Measurements from ENCODE around the gene MRTFB.
A peak's percentile ranks its signal among the peaks of the same experiment; 100 is the strongest.

MRTFB gene

DNA sequence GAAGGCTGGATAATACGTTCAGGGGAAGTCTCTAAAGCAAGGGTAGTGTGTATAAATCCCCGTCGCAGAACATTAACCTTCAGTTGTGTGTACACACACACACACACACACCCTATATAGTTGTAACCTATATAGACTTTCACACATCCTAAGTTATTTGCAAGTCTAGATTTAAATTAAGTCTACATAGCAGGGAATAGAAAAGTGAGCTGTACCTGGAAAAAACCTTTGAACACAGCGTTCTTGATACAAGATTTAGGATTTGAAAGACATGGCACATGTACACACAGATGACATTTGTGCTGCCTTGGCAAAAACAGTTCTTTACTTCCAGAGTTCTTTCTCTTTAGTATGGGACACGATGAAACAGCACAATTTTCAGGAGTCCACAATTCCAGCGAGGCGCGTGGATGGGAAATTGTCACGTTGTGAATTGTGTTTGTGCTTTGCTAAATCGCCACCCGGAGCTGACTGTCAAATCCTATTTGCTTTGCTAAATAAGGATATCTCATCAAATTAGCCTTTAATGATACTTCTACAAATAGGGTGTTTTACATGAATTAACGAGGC lies 233.9 kb downstream of the MRTFB start:
- H3K4me3 Mint-ChIP-seq: no peak overlapping the region
- H3K27me3 Mint-ChIP-seq: peaks cover 12% of the 10 kb centered on the region
- ATAC-seq (no peak), DNase-seq (no peak)
- no peaks in the 10 kb centered on the region for H3K36me3 Mint-ChIP-seq (ENCODE audit: low read depth)
- H3K27ac Mint-ChIP-seq: no peak overlapping the region
- H3K4me1 Mint-ChIP-seq: peaks cover 44% of the 10 kb centered on the region
- H3K9me3 Mint-ChIP-seq: no peaks in the 10 kb centered on the region

DNA sequence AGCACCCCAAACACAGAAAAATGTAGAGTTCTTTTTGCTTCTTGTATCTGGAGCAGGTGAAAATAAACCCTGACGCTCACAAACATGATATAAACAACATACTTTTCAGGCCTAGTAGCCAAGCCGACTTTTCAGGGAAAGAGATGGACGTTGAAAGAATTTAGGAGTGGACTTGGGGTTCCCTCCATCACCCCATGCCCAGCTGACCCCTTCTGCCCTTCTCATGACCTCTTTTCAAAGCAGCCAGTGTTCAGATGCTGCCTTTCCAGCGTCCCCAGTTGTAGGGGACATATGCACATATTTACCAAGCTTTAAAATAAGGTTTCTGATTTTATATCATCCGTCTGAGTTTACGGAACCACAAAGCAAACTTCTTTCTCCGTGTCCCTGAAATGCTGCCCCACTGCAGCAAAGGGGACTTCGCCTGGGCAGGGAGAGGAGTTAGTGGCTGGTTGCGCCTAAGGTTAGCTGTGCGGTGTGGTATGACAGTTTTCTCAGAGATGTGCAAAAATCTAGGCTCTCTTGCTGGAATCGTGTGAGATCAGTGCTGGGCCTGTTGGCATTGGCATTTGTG lies 235.5 kb downstream of the MRTFB start:
- Mint-ChIP-seq H3K4me3 (no peak overlapping the region), H3K9me3 (no peaks in the 10 kb centered on the region), H3K4me1 (peaks cover 42% of the 10 kb centered on the region), H3K36me3 (ENCODE audit: low read depth) (no peaks in the 10 kb centered on the region), H3K27me3 (peaks cover 9% of the 10 kb centered on the region), H3K27ac (no peak overlapping the region)
- no peak for ATAC-seq
- DNase-seq: no peak

DNA sequence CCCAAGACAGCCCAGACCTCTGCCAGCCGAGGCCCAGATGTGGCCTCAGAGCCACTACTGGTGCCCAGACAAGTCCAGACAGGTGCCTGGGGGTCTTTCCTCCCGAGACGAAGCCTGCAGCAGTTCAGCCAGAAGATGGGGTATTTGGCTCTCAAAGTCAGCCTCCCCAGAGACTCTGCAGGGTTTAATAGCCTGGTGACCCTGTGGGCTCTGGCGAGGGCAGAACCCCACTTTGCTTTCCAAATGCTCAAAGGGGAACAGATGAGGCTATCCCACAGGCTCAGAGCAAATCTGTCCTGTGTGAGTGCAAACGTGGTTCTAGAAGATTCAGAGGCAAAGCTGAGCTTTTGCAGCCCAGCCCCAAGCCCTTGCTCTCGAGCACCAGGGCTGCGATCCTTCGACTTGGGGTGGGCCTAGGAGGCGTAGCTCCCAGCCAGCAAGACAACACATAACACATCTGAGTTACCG lies 236.0 kb downstream of the MRTFB start:
- Mint-ChIP-seq H3K27ac (no peak overlapping the region), H3K4me1 (peaks cover 42% of the 10 kb centered on the region), H3K4me3 (no peak overlapping the region), H3K27me3 (peaks cover 9% of the 10 kb centered on the region), H3K9me3 (no peaks in the 10 kb centered on the region), H3K36me3 (ENCODE audit: low read depth) (no peaks in the 10 kb centered on the region)
- DNase-seq: no peak
- ATAC-seq: no peak

DNA sequence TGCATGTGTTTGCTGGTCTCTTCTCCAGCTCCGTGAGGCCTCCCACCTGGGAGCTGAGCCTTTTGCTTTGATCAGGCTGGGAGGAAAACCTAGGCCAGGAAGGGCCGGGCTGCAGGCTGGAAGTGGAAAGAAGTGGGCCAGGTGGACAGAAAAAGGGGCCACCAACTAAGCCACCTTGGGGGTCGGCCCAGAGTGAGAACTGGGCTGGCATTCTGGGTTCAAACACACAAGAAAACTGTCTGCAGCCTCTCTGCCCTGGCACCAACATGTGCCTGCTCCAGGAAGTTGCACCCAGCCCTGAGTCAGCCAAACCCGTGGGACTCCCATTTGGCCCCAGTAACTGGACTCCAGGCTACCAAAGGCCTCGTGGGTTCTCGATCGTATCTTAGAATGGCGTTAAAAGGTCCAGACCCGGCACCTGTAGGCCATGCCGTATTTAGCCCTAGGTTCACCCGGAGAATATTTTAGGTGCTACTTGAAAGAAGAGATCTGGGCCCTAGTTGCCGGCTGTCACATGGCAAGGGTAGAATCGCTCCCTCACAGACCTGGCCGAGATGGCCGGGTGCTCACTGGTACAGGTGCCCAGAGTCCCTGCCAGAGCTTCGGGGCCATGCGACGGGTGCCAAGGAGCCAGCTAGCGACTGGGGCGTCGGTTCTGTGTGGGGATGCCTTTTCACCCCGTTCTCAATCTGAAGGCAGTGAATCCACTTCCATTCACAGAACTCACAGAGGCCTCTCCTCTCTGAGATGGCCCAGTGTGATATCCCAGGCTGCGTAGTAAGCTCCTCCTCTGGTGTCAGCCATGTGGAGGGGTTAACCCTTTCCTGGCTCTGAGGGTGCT lies 236.6 kb downstream of the MRTFB start:
- no peak for DNase-seq
- no peak for ATAC-seq
- Mint-ChIP-seq H3K9me3 (no peaks in the 10 kb centered on the region), H3K27ac (no peak overlapping the region), H3K4me3 (no peak overlapping the region), H3K4me1 (peaks cover 42% of the 10 kb centered on the region), H3K27me3 (peaks cover 9% of the 10 kb centered on the region), H3K36me3 (ENCODE audit: low read depth) (no peaks in the 10 kb centered on the region)

DNA sequence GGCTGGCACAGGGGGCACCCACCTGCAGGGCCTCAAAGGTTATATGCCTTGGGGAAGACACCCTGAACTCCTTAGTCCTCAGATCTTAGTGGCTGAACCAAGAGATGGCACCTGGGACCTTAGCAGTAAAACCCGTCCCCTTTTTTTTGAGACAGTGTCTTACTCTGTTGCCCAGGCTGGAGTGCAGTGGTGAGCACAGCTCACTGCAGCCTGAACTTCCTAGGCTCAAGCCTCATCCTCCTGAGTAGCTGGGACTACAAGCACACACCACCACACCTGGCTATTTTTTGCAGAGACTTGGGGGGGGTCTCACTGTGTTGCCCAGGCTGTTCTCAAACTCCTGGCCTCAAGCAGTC lies 237.2 kb downstream of the MRTFB start:
- peak; percentile 21 for ATAC-seq
- H3K36me3 Mint-ChIP-seq (ENCODE audit: low read depth): no peaks in the 10 kb centered on the region
- peaks cover 4% of the 10 kb centered on the region for H3K27me3 Mint-ChIP-seq
- H3K4me3 Mint-ChIP-seq: no peak overlapping the region
- peaks cover 37% of the 10 kb centered on the region for H3K4me1 Mint-ChIP-seq
- no peaks in the 10 kb centered on the region for H3K9me3 Mint-ChIP-seq
- no peak overlapping the region for H3K27ac Mint-ChIP-seq
- DNase-seq: no peak

DNA sequence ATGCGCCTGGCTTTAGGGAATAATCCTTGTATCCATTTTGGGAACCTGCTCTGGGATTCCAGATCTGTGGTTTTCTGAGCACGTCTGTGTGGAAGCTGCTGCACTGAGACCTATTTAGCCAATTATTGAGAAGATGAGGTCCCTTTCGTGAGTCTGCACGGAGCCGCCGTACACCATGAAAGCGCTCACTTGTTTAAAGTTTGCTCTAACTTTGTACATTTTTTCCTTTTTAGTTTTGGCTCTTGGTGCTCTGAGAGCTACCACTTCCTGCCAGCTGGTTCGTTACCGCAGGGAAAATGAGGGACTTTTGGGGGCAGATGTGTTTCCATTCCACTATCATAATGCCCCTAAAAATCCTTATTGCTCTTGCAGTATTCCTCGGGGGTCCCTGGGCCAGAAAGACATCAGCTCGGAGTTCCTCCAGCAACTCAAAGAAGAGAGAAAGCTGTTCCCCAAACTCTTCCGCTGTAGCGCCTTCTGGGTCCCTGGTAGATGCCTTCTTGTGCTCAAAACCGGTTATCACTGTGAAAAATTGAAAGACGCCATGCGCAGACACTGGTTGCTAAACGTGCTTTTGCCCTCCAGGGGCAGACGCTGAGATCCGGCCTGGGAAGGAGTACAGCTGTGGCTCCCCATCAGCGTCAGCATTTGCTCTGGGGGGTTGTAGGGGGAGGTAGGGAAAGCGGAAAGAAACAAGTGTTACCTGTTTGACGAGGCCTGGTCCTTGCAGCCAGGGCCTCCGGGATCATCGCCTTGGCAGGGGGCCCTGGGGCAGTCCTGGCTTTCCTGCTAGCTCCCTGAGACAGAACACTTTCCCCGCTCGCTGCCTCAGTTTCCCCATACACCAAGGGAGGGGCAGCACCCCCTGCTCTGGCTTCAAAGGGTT lies 238.1 kb downstream of the MRTFB start:
- H3K27ac Mint-ChIP-seq: peak overlapping the region; percentile 82
- peaks cover 36% of the 10 kb centered on the region for H3K4me1 Mint-ChIP-seq
- H3K4me3 Mint-ChIP-seq: peak overlapping the region; percentile 64
- no peaks in the 10 kb centered on the region for H3K9me3 Mint-ChIP-seq
- DNase-seq (no peak), ATAC-seq (peak; percentile 45)
- H3K36me3 Mint-ChIP-seq (ENCODE audit: low read depth): no peaks in the 10 kb centered on the region
- no peaks in the 10 kb centered on the region for H3K27me3 Mint-ChIP-seq

DNA sequence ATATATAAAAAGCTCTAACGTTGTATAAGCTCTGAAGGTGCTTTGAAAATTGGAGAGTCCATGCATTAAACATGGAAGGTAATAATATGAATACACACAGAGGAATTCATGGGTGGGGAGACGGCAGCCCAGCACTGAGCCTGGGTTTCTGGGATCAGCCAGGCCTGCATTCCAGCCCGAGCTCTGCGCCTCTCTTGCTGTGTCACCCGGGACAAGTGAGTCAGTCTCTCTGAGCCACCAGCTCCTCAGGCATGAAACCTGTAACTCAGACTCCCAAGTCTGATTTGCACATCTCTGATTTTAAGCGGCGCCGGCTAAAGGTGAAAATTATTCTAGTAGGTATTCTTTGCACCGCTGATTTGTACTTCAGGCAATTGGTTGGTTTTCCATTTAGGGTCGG lies 238.8 kb downstream of the MRTFB start:
- peaks cover 36% of the 10 kb centered on the region for H3K4me1 Mint-ChIP-seq
- H3K36me3 Mint-ChIP-seq (ENCODE audit: low read depth): no peaks in the 10 kb centered on the region
- no peaks in the 10 kb centered on the region for H3K9me3 Mint-ChIP-seq
- peak overlapping the region; percentile 82 for H3K27ac Mint-ChIP-seq
- DNase-seq (peak; percentile 45), ATAC-seq (peak; percentile 70)
- H3K27me3 Mint-ChIP-seq: no peaks in the 10 kb centered on the region
- H3K4me3 Mint-ChIP-seq: peak overlapping the region; percentile 64

DNA sequence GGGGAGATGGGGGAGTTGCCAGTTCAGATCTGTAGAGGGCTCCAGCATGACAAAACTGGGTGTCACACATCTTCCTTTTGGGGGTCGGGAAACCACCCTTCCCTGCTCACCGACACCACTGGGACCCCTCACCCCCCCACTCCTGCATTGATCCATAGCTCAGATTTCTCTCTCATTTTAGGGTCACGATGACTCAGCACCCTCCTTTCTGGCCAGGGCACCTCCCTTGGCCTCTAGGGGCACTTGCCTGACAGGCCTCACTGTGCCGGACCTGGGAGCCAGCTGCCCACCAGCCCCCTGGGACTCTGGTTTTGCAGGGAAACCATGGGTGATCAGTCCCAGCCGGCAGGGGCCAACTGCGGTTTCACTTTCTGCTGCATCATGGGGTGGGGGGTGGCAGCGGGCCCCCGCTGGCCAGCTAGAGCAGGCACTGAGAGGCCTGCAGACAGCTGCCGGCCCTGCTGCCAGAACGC lies 239.4 kb downstream of the MRTFB start:
- no peak for ATAC-seq
- Mint-ChIP-seq H3K27ac (no peak overlapping the region), H3K9me3 (no peaks in the 10 kb centered on the region), H3K27me3 (no peaks in the 10 kb centered on the region), H3K4me1 (peaks cover 36% of the 10 kb centered on the region), H3K4me3 (no peak overlapping the region), H3K36me3 (ENCODE audit: low read depth) (no peaks in the 10 kb centered on the region)
- no peak for DNase-seq

DNA sequence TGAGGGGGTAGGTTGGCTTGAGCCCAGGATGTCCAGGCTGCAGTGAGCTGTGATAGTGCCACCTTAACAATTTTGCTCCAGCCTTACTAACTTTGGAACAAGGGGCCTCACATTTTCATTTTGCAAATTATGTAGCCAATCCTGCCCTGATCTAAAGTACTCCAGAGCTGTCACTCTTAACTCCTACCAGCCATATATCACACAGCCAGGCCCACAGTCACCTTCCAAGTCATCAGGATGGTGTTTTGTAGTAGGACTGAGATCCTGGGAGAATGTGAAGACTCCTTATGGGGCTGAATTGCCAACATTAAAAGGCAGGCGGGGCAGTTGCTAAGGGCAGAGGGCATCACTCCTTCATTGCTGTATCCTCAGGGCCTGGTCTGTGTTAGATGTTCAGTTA lies 243.0 kb downstream of the MRTFB start:
- DNase-seq: no peak
- H3K4me1 Mint-ChIP-seq: peaks cover 15% of the 10 kb centered on the region
- no peaks in the 10 kb centered on the region for H3K36me3 Mint-ChIP-seq (ENCODE audit: low read depth)
- H3K4me3 Mint-ChIP-seq: no peak overlapping the region
- no peak overlapping the region for H3K27ac Mint-ChIP-seq
- H3K9me3 Mint-ChIP-seq: no peaks in the 10 kb centered on the region
- ATAC-seq: no peak
- no peaks in the 10 kb centered on the region for H3K27me3 Mint-ChIP-seq

DNA sequence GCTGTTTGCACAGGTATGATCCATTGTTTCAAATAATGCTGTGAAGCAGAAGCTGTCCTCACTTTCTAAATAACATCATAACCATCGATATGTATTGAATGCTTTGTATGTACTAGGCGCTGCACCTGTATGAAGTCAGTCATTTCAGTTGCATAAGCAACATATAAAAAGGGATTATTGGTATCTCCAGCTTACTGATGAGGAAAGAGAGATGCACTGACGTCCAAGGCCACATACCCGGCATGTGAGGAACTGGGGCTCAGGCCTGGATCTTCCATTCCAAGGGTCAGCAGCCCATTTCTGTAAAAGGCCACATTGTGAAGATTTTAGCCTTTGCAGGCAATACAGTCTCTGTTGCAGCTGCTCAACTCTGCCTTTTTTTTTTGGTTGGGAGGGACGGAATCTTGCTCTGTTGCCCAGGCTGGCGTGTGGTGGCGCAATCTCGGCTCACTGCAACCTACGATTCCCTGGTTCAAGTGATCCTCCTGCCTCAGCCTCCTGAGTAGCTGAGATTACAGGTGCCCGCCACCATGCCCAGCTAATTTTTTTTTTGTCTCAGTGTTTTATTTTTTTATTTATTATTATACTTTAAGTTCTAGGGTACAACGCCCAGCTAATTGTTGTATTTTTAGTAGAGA lies 244.7 kb downstream of the MRTFB start:
- DNase-seq: no peak
- ATAC-seq: no peak
- H3K36me3 Mint-ChIP-seq (ENCODE audit: low read depth): no peaks in the 10 kb centered on the region
- H3K27ac Mint-ChIP-seq: no peak overlapping the region
- no peaks in the 10 kb centered on the region for H3K27me3 Mint-ChIP-seq
- no peaks in the 10 kb centered on the region for H3K4me1 Mint-ChIP-seq
- no peaks in the 10 kb centered on the region for H3K9me3 Mint-ChIP-seq
- no peak overlapping the region for H3K4me3 Mint-ChIP-seq
